ENCODE measurements around the gene ATG9B.
"Not testable (repeated sequence)": the region's sequence is repeated elsewhere in the genome, so short reads cannot be mapped to it uniquely, and the experiment has no call there.

Gene ATG9B

GRCh38 chr7:151056283-151056665 lies 32.0 kb upstream of the ATG9B start:
- no peak overlapping the region for H3K9ac ChIP-seq (ENCODE audit: low read length)
- no peak overlapping the region for H3K4me3 ChIP-seq (ENCODE audit: low read length)
- H3K4me1 ChIP-seq (ENCODE audit: control insufficient read depth, insufficient read depth, low read length), result peaks cover 16% of the 10 kb centered on the region
- H3K36me3 ChIP-seq (ENCODE audit: control insufficient read depth, insufficient read depth, low read length), result no peaks in the 10 kb centered on the region
- H3K27me3 ChIP-seq (ENCODE audit: control insufficient read depth, insufficient read depth, low read length), result no peaks in the 10 kb centered on the region
- H3K27ac ChIP-seq (ENCODE audit: low read depth, low read length), result no peak overlapping the region

- Histone ChIP-seq H3K36me3 (ENCODE audit: control insufficient read depth, insufficient read depth, low read length) (no peaks in the 10 kb centered on the region), H3K9ac (ENCODE audit: low read length) (no peak overlapping the region), H3K27me3 (ENCODE audit: control insufficient read depth, insufficient read depth, low read length) (no peaks in the 10 kb centered on the region), H3K27ac (ENCODE audit: low read depth, low read length) (no peak overlapping the region), H3K4me1 (ENCODE audit: control insufficient read depth, insufficient read depth, low read length) (peaks cover 10% of the 10 kb centered on the region), H3K4me3 (ENCODE audit: low read length) (no peak overlapping the region)
Measured at GRCh38 chr7:151053751-151054150, 29.5 kb upstream of the ATG9B start.

GRCh38 chr7:151053096-151053495 lies 28.8 kb upstream of the ATG9B start:
- no peaks in the 10 kb centered on the region for H3K36me3 ChIP-seq (ENCODE audit: control insufficient read depth, insufficient read depth, low read length)

GRCh38 chr7:151051108-151051507 lies 26.8 kb upstream of the ATG9B start:
- peaks cover 2% of the 10 kb centered on the region for H3K36me3 ChIP-seq (ENCODE audit: control insufficient read depth, insufficient read depth, low read length)
- no peaks in the 10 kb centered on the region for H3K27me3 ChIP-seq (ENCODE audit: control insufficient read depth, insufficient read depth, low read length)
- H3K4me3 ChIP-seq (ENCODE audit: low read length), result no peak overlapping the region
- H3K27ac ChIP-seq (ENCODE audit: low read depth, low read length), result no peak overlapping the region
- H3K4me1 ChIP-seq (ENCODE audit: control insufficient read depth, insufficient read depth, low read length), result peaks cover 2% of the 10 kb centered on the region
- H3K9ac ChIP-seq (ENCODE audit: low read length), result no peak overlapping the region

More at GRCh38 chr7:151053096-151053495, 28.8 kb upstream of the ATG9B start:
- H3K4me1 ChIP-seq (ENCODE audit: control insufficient read depth, insufficient read depth, low read length), result peaks cover 5% of the 10 kb centered on the region
- no peaks in the 10 kb centered on the region for H3K27me3 ChIP-seq (ENCODE audit: control insufficient read depth, insufficient read depth, low read length)
- H3K4me3 ChIP-seq (ENCODE audit: low read length), result no peak overlapping the region
- no peak overlapping the region for H3K27ac ChIP-seq (ENCODE audit: low read depth, low read length)
- H3K9ac ChIP-seq (ENCODE audit: low read length), result no peak overlapping the region

GRCh38 chr7:151048911-151049463 lies 24.7 kb upstream of the ATG9B start:
- no peaks in the 10 kb centered on the region for H3K27me3 ChIP-seq (ENCODE audit: control insufficient read depth, insufficient read depth, low read length)

GRCh38 chr7:151047976-151048815 lies 23.9 kb upstream of the ATG9B start, which contains the start of gene ASIC3:
Gene ASIC3 (plus strand): TSS chr7:151048531. CDS start chr7:151048886, 355 bp downstream.
- Histone ChIP-seq H3K27me3 (ENCODE audit: control insufficient read depth, insufficient read depth, low read length) (no peaks in the 10 kb centered on the region), H3K9ac (ENCODE audit: low read length) (no peak within 1 kb of the TSS), H3K4me1 (ENCODE audit: control insufficient read depth, insufficient read depth, low read length) (peaks cover 2% of the 10 kb centered on the region), H3K36me3 (ENCODE audit: control insufficient read depth, insufficient read depth, low read length) (peaks cover 2% of the 10 kb centered on the region), H3K4me3 (ENCODE audit: low read length) (no peak within 1 kb of the TSS), H3K27ac (ENCODE audit: low read depth, low read length) (no peak within 1 kb of the TSS)

More at GRCh38 chr7:151048911-151049463, 24.7 kb upstream of the ATG9B start:
- Histone ChIP-seq H3K9ac (ENCODE audit: low read length) (no peak overlapping the region), H3K4me3 (ENCODE audit: low read length) (no peak overlapping the region), H3K36me3 (ENCODE audit: control insufficient read depth, insufficient read depth, low read length) (peaks cover 2% of the 10 kb centered on the region), H3K27ac (ENCODE audit: low read depth, low read length) (no peak overlapping the region), H3K4me1 (ENCODE audit: control insufficient read depth, insufficient read depth, low read length) (peaks cover 2% of the 10 kb centered on the region)

- Histone ChIP-seq H3K36me3 (ENCODE audit: control insufficient read depth, insufficient read depth, low read length) (peaks cover 2% of the 10 kb centered on the region), H3K9ac (ENCODE audit: low read length) (no peak overlapping the region), H3K4me3 (ENCODE audit: low read length) (no peak overlapping the region), H3K27ac (ENCODE audit: low read depth, low read length) (no peak overlapping the region), H3K27me3 (ENCODE audit: control insufficient read depth, insufficient read depth, low read length) (no peaks in the 10 kb centered on the region), H3K4me1 (ENCODE audit: control insufficient read depth, insufficient read depth, low read length) (peaks cover 2% of the 10 kb centered on the region)
Measured at GRCh38 chr7:151046603-151047573, 22.6 kb upstream of the ATG9B start.

- Histone ChIP-seq H3K4me3 (ENCODE audit: low read length) (no peak overlapping the region), H3K9ac (ENCODE audit: low read length) (no peak overlapping the region), H3K27ac (ENCODE audit: low read depth, low read length) (no peak overlapping the region), H3K36me3 (ENCODE audit: control insufficient read depth, insufficient read depth, low read length) (peaks cover 7% of the 10 kb centered on the region), H3K27me3 (ENCODE audit: control insufficient read depth, insufficient read depth, low read length) (no peaks in the 10 kb centered on the region), H3K4me1 (ENCODE audit: control insufficient read depth, insufficient read depth, low read length) (peaks cover 2% of the 10 kb centered on the region)
Measured at GRCh38 chr7:151045967-151046366, 21.7 kb upstream of the ATG9B start.

GRCh38 chr7:151045262-151045661 lies 21.0 kb upstream of the ATG9B start:
- Histone ChIP-seq H3K36me3 (ENCODE audit: control insufficient read depth, insufficient read depth, low read length) (peaks cover 7% of the 10 kb centered on the region), H3K27ac (ENCODE audit: low read depth, low read length) (no peak overlapping the region), H3K9ac (ENCODE audit: low read length) (no peak overlapping the region), H3K4me3 (ENCODE audit: low read length) (no peak overlapping the region), H3K27me3 (ENCODE audit: control insufficient read depth, insufficient read depth, low read length) (no peaks in the 10 kb centered on the region), H3K4me1 (ENCODE audit: control insufficient read depth, insufficient read depth, low read length) (peaks cover 2% of the 10 kb centered on the region)

- Histone ChIP-seq H3K27ac (ENCODE audit: low read depth, low read length) (no peak overlapping the region), H3K9ac (ENCODE audit: low read length) (no peak overlapping the region), H3K36me3 (ENCODE audit: control insufficient read depth, insufficient read depth, low read length) (peaks cover 7% of the 10 kb centered on the region), H3K27me3 (ENCODE audit: control insufficient read depth, insufficient read depth, low read length) (no peaks in the 10 kb centered on the region), H3K4me3 (ENCODE audit: low read length) (no peak overlapping the region), H3K4me1 (ENCODE audit: control insufficient read depth, insufficient read depth, low read length) (peaks cover 2% of the 10 kb centered on the region)
Measured at GRCh38 chr7:151043959-151044358, 19.7 kb upstream of the ATG9B start.

- not testable (repeated sequence) for H3K36me3 ChIP-seq (ENCODE audit: control insufficient read depth, insufficient read depth, low read length); H3K27ac ChIP-seq (ENCODE audit: low read depth, low read length); H3K9ac ChIP-seq (ENCODE audit: low read length); H3K4me3 ChIP-seq (ENCODE audit: low read length); H3K27me3 ChIP-seq (ENCODE audit: control insufficient read depth, insufficient read depth, low read length); H3K4me1 ChIP-seq (ENCODE audit: control insufficient read depth, insufficient read depth, low read length)
Measured at GRCh38 chr7:151043449-151043848, 19.2 kb upstream of the ATG9B start.

Data from rectal smooth muscle tissue (tissue), 1 donor.